ENCODE results near the gene ZNF10.
A peak's percentile ranks its signal among the peaks of the same experiment; 100 is the strongest.

Gene ZNF10

GRCh38 chr12:133202493-133203343 is 72.3 kb downstream of the ZNF10 start:
- no peak overlapping the region for H3K27ac ChIP-seq (ENCODE audit: low read depth, low read length)
- peak overlapping the region; percentile 11 to 51 for H3K4me3 ChIP-seq (ENCODE audit: low read depth in 1 of 2, low read length in 2 of 2)
- no peaks in the 10 kb centered on the region for H3K27me3 ChIP-seq (ENCODE audit: control insufficient read depth in 1 of 2, insufficient read depth in 2 of 2, low read length in 2 of 2)
- no peak overlapping the region for H3K9ac ChIP-seq (ENCODE audit: low read length)
- H3K4me1 ChIP-seq (ENCODE audit: insufficient read depth, low read length) = no peaks in the 10 kb centered on the region
- H3K36me3 ChIP-seq (ENCODE audit: insufficient read depth, low read length) = peaks cover 37% of the 10 kb centered on the region
- H3K9me3 ChIP-seq (ENCODE audit: low read length) = peaks cover 65% of the 10 kb centered on the region

DNA sequence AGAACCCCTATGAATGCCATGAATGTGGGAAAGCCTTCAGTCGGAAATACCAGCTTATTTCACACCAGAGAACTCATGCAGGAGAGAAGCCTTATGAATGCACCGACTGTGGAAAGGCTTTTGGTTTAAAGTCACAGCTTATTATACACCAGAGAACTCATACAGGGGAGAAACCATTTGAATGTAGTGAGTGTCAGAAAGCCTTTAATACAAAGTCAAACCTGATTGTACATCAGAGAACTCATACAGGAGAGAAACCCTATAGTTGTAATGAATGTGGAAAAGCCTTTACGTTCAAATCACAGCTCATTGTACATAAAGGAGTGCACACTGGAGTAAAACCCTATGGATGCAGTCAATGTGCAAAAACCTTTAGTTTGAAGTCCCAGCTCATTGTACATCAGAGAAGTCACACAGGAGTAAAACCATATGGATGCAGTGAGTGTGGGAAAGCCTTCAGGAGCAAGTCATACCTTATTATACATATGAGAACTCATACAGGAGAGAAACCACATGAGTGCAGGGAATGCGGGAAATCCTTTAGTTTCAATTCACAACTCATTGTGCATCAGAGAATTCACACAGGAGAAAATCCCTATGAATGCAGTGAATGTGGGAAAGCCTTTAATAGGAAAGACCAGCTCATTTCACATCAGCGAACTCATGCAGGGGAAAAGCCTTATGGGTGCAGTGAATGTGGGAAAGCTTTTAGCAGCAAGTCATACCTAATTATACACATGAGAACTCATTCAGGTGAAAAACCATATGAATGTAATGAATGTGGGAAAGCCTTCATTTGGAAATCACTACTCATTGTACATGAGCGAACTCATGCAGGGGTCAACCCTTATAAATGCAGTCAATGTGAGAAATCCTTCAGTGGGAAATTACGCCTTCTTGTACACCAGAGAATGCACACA is 73.2 kb downstream of the ZNF10 start:
- Histone ChIP-seq H3K27me3 (ENCODE audit: control insufficient read depth in 1 of 2, insufficient read depth in 2 of 2, low read length in 2 of 2) (no peaks in the 10 kb centered on the region), H3K36me3 (ENCODE audit: insufficient read depth, low read length) (peaks cover 37% of the 10 kb centered on the region), H3K27ac (ENCODE audit: low read depth, low read length) (no peak overlapping the region), H3K4me1 (ENCODE audit: insufficient read depth, low read length) (no peaks in the 10 kb centered on the region), H3K9ac (ENCODE audit: low read length) (no peak overlapping the region), H3K9me3 (ENCODE audit: low read length) (peaks cover 65% of the 10 kb centered on the region), H3K4me3 (ENCODE audit: low read depth in 1 of 2, low read length in 2 of 2) (peak overlapping the region; percentile 11 to 51)

DNA sequence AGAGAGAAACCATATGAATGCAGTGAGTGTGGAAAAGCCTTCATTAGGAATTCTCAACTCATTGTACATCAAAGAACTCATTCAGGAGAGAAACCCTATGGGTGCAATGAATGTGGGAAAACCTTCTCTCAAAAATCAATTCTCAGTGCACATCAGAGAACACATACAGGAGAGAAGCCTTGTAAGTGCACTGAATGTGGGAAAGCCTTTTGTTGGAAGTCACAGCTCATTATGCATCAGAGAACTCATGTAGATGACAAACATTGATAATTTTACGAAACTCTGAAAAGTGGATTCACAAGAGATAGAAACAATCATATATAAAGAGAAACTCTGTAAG is 73.8 kb downstream of the ZNF10 start:
- Histone ChIP-seq H3K9ac (ENCODE audit: low read length) (no peak overlapping the region), H3K9me3 (ENCODE audit: low read length) (peaks cover 65% of the 10 kb centered on the region), H3K36me3 (ENCODE audit: insufficient read depth, low read length) (peaks cover 37% of the 10 kb centered on the region), H3K27me3 (ENCODE audit: control insufficient read depth in 1 of 2, insufficient read depth in 2 of 2, low read length in 2 of 2) (no peaks in the 10 kb centered on the region), H3K4me1 (ENCODE audit: insufficient read depth, low read length) (no peaks in the 10 kb centered on the region), H3K4me3 (ENCODE audit: low read depth in 1 of 2, low read length in 2 of 2) (peak overlapping the region; percentile 0 to 51), H3K27ac (ENCODE audit: low read depth, low read length) (no peak overlapping the region)

- no peak overlapping the region for H3K27ac ChIP-seq (ENCODE audit: low read depth, low read length)
- peaks cover 26% of the 10 kb centered on the region for H3K36me3 ChIP-seq (ENCODE audit: insufficient read depth, low read length)
- no peaks in the 10 kb centered on the region for H3K27me3 ChIP-seq (ENCODE audit: control insufficient read depth in 1 of 2, insufficient read depth in 2 of 2, low read length in 2 of 2)
- no peak overlapping the region for H3K9ac ChIP-seq (ENCODE audit: low read length)
- H3K4me3 ChIP-seq (ENCODE audit: low read depth in 1 of 2, low read length in 2 of 2) = peak overlapping the region in 1 of 2 donors; percentile 20
- H3K4me1 ChIP-seq (ENCODE audit: insufficient read depth, low read length) = no peaks in the 10 kb centered on the region
- peaks cover 69% of the 10 kb centered on the region for H3K9me3 ChIP-seq (ENCODE audit: low read length)
These were observed 76.0 kb downstream of the ZNF10 start for GRCh38 chr12:133206390-133206789.

All from muscle layer of colon (tissue), 2 donors.